Ramos (cell line): ENCODE data around the gene ENOSF1.
"Not testable (repeated sequence)": the region's sequence is repeated elsewhere in the genome, so short reads cannot be mapped to it uniquely, and the experiment has no call there.

Experiments
- in situ Hi-C: fragments of 300-500 bp; cut with MboI; formaldehyde crosslinking; loops from one replicate; pipeline ENCODE4 v1.14.3; 2022; ENCODE audit warnings: low sequenced_read_pairs; ENCODE audit not compliant: unreplicated experiment

Gene ENOSF1

GRCh38 chr18:712401-713134 is at the start of gene ENOSF1:
Gene ENOSF1, minus strand, starts transcription at chr18:712630. Its CDS starts 43 bp downstream, at chr18:712587.
- in situ Hi-C loops = no loop called here

- in situ Hi-C loops = not testable (repeated sequence)
Observed at GRCh38 chr18:759864-760263, 47.4 kb upstream of the ENOSF1 start.

GRCh38 chr18:755506-755905 is 43.1 kb upstream of the ENOSF1 start:
- in situ Hi-C loops = no loop called here

GRCh38 chr18:754656-755055 is 42.2 kb upstream of the ENOSF1 start:
- in situ Hi-C loops = no loop called here

DNA sequence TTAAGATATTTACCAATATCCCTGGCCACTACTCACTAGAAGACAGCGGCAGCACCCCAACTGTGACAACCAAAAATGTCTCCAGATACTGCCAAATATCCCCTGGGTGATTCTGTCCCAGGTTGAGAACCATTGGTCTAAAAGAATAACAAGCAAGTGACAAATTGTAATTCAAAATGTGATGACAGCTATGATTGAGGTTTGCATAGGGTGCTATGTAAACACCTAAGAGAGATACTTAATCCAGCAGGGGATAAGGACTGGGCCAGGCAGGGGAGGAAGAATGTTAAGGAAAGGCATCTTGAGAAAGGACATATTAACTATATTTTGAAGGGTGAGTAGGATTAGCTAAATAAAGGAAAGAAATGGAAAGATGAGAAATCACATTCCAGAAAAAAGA is 38.0 kb upstream of the ENOSF1 start:
- in situ Hi-C loops = no loop called here

DNA sequence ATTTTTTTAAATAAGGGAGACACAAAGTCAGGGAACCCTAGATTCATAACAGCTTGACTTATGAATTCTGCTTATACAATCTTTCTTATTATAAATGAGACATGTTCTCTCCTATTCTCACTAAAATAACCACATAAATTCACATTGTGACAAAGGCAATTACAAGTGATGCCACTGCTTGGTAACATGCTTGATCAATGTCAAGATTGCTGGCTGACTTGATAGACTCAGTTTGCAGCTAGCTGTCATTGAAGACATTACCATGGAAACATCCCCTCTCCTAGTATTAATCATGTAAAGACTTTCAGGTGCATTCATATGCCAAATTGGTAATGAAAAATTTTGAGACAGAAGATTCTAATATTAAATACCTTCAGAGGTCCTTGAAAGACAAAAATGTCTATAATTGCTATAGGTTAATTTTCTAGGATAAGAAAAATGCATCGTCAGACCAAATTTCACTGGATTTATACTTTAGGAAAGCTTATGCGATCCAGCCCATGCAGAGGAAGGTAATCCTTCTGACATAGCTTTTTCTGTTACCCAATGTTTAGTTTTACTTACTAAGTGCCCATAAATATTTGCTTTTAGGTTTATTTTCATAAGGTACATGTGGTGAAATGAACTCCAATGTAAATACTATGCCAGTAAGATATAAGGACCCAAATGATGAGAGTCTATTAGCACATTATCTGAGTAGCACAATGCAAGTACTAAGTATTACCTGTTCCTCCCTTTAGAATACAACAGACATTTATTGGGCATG is 32.6 kb upstream of the ENOSF1 start:
- in situ Hi-C loops = no loop called here

DNA sequence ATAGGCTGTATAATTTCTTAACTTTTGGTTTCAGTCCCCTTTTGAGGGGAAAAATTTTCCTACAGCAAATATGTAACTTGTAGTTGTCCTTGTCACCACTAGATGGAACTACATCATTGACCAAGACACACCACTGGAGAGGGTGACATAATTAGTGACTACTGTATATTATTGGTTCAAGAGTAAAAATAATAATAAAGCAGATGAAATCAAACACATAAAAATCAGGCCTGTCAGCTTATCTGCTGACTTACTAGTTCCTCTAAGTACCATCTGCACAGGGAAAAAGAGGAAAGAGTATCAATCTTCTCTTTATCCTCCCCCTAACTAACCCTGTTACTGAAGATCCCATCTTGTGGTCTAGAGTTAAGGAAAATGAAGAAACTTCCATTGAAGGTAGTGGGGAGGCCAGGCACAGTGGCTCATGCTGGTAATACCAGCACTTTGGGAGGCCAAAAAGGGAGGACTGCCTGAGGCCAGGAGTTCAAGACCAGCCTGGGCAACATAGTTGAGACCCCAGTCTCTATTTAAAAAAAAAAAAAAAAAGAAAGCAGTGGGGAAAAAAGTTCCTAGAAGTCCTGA is 29.6 kb upstream of the ENOSF1 start:
- in situ Hi-C loops = no loop called here

DNA sequence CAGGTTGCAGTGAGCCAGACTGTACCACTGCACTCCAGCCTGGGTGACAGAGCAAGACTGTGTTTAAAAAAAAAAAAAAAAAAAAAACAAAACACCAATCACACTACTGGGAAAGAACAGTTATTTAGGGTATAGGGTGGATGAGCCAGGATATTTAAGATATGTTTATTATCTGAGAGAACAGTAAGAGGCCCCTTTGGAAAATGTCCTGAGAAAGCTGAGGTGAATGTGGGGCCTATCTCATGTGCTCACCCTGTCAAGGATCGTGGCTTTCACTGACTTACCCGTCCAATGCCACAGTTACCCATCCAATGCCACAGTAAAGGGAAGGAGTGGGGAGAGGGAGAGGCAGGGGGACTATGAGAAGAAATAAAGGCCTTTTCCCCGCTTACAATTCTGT is 19.9 kb upstream of the ENOSF1 start:
- in situ Hi-C loops = no loop called here

GRCh38 chr18:731185-731584 is 18.8 kb upstream of the ENOSF1 start:
- in situ Hi-C loops = no loop called here

DNA sequence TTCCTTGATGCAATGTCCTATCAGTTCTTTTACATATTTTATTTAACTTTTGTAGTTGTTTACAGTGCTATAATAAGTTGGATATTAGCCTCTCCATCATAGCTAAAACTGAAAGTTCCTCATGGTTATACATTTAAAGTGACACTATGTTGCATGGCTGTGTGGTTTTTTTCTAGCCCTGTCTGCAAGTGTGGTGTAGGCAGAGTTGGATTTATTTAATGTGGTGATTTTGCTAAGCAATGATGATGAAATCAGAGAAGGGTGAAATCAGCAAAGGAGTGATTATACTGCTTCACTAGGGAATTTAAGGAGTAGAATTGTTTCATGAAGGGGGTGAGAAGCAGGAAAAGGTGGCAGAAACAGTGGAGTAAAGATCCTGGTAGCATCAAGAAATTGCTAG is 18.3 kb upstream of the ENOSF1 start:
- in situ Hi-C loops = no loop called here

- in situ Hi-C loops = not testable (repeated sequence)
Observed at GRCh38 chr18:730120-730519, 17.7 kb upstream of the ENOSF1 start.

GRCh38 chr18:725646-726045 is 13.2 kb upstream of the ENOSF1 start:
- in situ Hi-C loops = no loop called here

GRCh38 chr18:723541-724080 is 11.2 kb upstream of the ENOSF1 start:
- in situ Hi-C loops = no loop called here

DNA sequence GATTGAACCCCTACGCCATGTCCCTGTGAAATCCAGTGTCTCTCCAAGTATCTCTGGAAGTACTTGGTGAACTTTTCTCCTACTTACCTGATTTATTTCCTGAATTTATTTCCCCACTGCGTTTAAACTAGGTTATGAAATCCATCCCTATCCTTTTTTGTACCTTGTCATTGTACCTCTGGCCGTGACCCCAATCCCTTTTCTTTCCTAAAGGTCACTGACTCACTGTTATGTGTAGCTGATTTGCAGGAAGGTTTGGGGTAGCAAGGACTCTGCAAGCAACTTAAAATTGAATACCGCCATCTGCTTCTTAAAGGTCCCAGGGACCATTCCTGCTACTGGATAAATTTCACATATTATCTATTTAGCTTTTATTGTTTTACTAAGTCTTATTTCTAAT is 4.6 kb upstream of the ENOSF1 start:
- in situ Hi-C loops = no loop called here

- in situ Hi-C loops = no loop called here
Observed at GRCh38 chr18:715626-716025, 3.2 kb upstream of the ENOSF1 start.

DNA sequence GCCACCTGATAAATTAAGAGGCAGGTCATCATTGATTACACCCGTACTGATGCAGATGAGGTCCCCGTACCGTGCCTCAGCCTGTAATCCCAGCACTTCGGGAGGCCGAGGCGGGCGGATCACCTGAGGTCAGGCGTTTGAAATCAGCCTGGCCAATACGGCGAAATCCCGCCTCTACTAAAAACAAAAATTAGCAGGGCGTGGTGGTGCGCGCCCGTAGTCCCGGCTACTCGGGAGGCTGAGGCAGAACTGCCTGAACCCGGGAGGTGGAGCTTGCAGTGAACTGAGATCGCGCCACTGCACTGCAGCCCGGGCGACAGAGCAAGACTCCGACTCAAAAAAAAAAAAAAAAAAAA is 683 bp upstream of the ENOSF1 start:
- in situ Hi-C loops = no loop called here

DNA sequence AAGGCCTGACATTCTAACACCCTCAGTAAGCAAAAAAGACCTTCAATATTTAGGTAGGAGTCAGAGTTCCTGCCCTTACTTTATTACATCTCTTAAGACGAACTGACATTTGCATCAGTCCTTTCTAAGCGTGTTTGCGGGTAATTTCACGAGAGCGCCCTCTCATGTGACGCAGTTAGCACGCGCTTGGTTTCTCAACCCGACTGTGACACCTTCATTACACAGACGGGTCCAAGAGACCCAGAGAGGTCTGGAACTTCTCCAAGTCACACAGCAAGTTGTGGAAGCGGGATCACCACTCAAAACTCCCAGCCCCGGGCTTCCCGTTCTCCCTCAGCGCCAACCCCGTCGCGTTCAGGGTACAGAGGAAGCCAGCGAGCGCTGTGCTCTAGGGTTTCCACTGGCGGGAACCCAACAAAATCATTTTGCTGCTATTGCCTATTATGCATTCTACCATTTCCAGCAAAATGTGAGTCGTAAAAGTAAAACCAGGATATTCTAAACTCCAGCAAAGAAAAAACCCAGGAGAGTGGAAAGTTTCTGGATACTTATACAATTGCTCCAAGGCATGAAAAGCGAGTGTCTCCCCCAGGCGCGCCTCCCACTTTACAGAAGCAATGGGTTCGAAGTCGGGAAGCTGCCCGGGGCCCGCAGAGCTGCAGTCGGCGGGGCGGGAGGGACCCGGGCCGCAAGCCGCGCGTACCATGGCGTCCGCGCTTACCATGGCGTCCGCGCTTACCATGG is 601 bp downstream of the ENOSF1 start:
- in situ Hi-C loops = no loop called here

- in situ Hi-C loops = no loop called here
Observed at GRCh38 chr18:711310-711656, 1.1 kb downstream of the ENOSF1 start.

- in situ Hi-C loops = no loop called here
Observed at GRCh38 chr18:710418-711300, 1.8 kb downstream of the ENOSF1 start.

DNA sequence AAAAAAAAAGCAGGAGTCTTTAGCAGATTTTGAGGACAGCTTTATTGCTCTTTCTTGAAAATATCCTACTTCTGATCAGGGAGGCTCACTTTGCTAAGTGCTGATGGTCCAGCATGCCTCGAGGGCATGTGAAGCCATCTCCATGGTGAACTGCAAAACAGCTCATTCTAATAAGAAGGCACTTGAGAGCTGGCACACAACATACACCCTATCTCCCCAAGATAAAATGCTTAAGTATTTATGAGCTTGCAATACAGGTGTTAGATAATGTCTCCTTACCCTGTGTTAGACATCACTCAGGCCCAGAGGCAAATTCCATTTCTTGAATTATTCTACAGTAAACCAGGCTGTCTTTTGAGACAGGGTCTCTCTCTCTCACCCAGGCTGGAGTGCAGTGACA is 2.7 kb downstream of the ENOSF1 start:
- in situ Hi-C loops = no loop called here
